ENCODE data around the gene PRPSAP1. TPM values are rescaled to one million over a fixed set of nuclear protein-coding genes. Genes with fewer than 3 reads are reported as not detected.

Gene PRPSAP1
- total and polyA plus RNA-seq, 2 of the 8 experiments (the other 6 are each of a cell fraction or from before 2014, with no cell fraction given), result 32.0 to 54.2 TPM

GRCh38 chr17:76318586-76318985, 35.1 kb downstream of the PRPSAP1 start:
- H4K8ac ChIP-seq (ENCODE audit: extremely low read depth, insufficient read depth, low read length), result no peak overlapping the region
- no peaks in the 10 kb centered on the region for H3K27me3 ChIP-seq (replicated peaks in 1 of 4; ENCODE audit: control insufficient read depth in 3 of 4, extremely low read depth in 1 of 4, insufficient read depth in 3 of 4, low read length in 3 of 4)
- ChIA-PET CTCF (ENCODE audit: partially characterized antibody) (interaction anchor here (1.3 to 2.2 kb wide), 2 partner anchors 79 to 228 kb away, joined by 3 to 12 read pairs; no protein-coding TSS in a partner anchor), POLR2A (ENCODE audit: partially characterized antibody) (no interaction called here)
- H3K23me2 ChIP-seq (ENCODE audit: low read depth, low read length), result no peaks in the 10 kb centered on the region
- no peaks in the 10 kb centered on the region for H3K4me1 ChIP-seq (replicated peaks in 1 of 4; ENCODE audit: control insufficient read depth in 3 of 4, insufficient read depth in 4 of 4, low read length in 3 of 4)
- no peak overlapping the region for H3K27ac ChIP-seq (ENCODE audit: low read depth, low read length)
- H2BK5ac ChIP-seq (ENCODE audit: low read depth, low read length), result no peak overlapping the region
- no peak overlapping the region for H3K23ac ChIP-seq (ENCODE audit: insufficient read length)
- no peak overlapping the region for H3K56ac ChIP-seq (replicated peaks; ENCODE audit: insufficient read length, low read depth, low read length)
- no peak overlapping the region for H3K18ac ChIP-seq (ENCODE audit: extremely low read depth, low read length)
- H2BK12ac ChIP-seq (ENCODE audit: low read depth, low read length), result no peak overlapping the region
- H3K4ac ChIP-seq (replicated peaks; ENCODE audit: insufficient read length, low read depth, low read length), result no peak overlapping the region
- H2BK15ac ChIP-seq (ENCODE audit: low read length), result no peak overlapping the region
- H2BK120ac ChIP-seq (replicated peaks; ENCODE audit: low read depth, low read length), result no peak overlapping the region
- no peaks in the 10 kb centered on the region for H3K79me2 ChIP-seq (ENCODE audit: control insufficient read depth in 1 of 2, insufficient read depth in 2 of 2, low read length in 2 of 2)
- no peak overlapping the region for H2AK5ac ChIP-seq (ENCODE audit: low read depth, low read length)
- no peak overlapping the region for H4K5ac ChIP-seq (ENCODE audit: insufficient read length, low read depth, low read length)
- H4K20me1 ChIP-seq (replicated peaks in 1 of 2; ENCODE audit: control insufficient read depth in 1 of 2, insufficient read depth in 2 of 2, low read length in 2 of 2), result no peaks in the 10 kb centered on the region
- no peak overlapping the region for H3K9ac ChIP-seq (replicated peaks in 1 of 4; ENCODE audit: extremely low read depth in 1 of 4, low read depth in 3 of 4, low read length in 3 of 4)
- no peak overlapping the region for H2BK20ac ChIP-seq (ENCODE audit: low read length)
- peaks cover 2% of the 10 kb centered on the region; the same call in 1 of the 2 replicates for H3K79me1 ChIP-seq (ENCODE audit: low read depth, low read length)
- no peak overlapping the region for H3K4me2 ChIP-seq (ENCODE audit: insufficient read depth in 1 of 2, low read depth in 2 of 2, low read length in 2 of 2)
- no peak overlapping the region for H3K14ac ChIP-seq (ENCODE audit: insufficient read length)
- peaks cover 3 to 10% (median 4%) of the 10 kb centered on the region in 4 experiments; a peak in 5 of 8 replicates for H3K36me3 ChIP-seq (ENCODE audit: control insufficient read depth in 2 of 4, insufficient read depth in 4 of 4, low read length in 3 of 4)
- no peak overlapping the region for H2AFZ ChIP-seq (ENCODE audit: low read length)
- FAIRE-seq, result no peak
- no peak overlapping the region for H3K4me3 ChIP-seq (ENCODE audit: extremely low read depth in 1 of 4, insufficient read depth in 2 of 4, low read depth in 3 of 4, low read length in 4 of 4)
- 90% methylated on average over 3 of the region's 3 CpGs; no CpG with 5 or more reads in 1 of the 2 experiments for WGBS, 2 experiments (ENCODE audit: extremely low coverage in 1 of 2, insufficient coverage in 1 of 2, insufficient read length in 1 of 2, insufficient replicate concordance in 2 of 2, low coverage in 1 of 2, low lambda C conversion rate in 2 of 2, missing lambda C conversion rate in 1 of 2)
- H4K91ac ChIP-seq (replicated peaks; ENCODE audit: insufficient read length, low read length), result no peak overlapping the region
- DNase-seq (ENCODE audit: low read depth in 1 of 2, low spot score in 2 of 2), result no peak
- H3K9me3 ChIP-seq (ENCODE audit: insufficient read depth in 2 of 2, low read depth in 1 of 2, low read length in 1 of 2), result no peaks in the 10 kb centered on the region
- no peak for TF ChIP-seq JUN (IDR thresholded peaks at IDR 0.05; ENCODE audit: low read depth, low read length)
- TF ChIP-seq JUND (IDR thresholded peaks at IDR 0.05; ENCODE audit: low read length), result no peak
- TF ChIP-seq HDAC2 (IDR thresholded peaks at IDR 0.05; ENCODE audit: borderline replicate concordance in 1 of 2, low read depth in 2 of 2, low read length in 2 of 2), result no peak
- TF ChIP-seq, protein P1, sequence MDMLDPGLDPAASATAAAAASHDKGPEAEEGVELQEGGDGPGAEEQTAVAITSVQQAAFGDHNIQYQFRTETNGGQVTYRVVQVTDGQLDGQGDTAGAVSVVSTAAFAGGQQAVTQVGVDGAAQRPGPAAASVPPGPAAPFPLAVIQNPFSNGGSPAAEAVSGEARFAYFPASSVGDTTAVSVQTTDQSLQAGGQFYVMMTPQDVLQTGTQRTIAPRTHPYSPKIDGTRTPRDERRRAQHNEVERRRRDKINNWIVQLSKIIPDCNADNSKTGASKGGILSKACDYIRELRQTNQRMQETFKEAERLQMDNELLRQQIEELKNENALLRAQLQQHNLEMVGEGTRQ (IDR thresholded peaks at IDR 0.05; ENCODE audit: low read length), result no peak
- TF ChIP-seq KDM4A (IDR thresholded peaks at IDR 0.05; ENCODE audit: low read depth, low read length, severe bottlenecking), result no peak
- no peak for TF ChIP-seq ASH2L (IDR thresholded peaks at IDR 0.05; ENCODE audit: low read length)
- TF ChIP-seq, protein P2, sequence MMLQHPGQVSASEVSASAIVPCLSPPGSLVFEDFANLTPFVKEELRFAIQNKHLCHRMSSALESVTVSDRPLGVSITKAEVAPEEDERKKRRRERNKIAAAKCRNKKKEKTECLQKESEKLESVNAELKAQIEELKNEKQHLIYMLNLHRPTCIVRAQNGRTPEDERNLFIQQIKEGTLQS (IDR thresholded peaks at IDR 0.05; ENCODE audit: insufficient read depth, low read depth, low read length), result no peak
- no peak for TF ChIP-seq SP4 (IDR thresholded peaks at IDR 0.05; ENCODE audit: low read length)
- no peak for TF ChIP-seq KDM5A (IDR thresholded peaks at IDR 0.05; ENCODE audit: low read length)
- TF ChIP-seq CEBPB (IDR thresholded peaks at IDR 0.05; ENCODE audit: low read depth, low read length), result no peak
- TF ChIP-seq FOSL1 (IDR thresholded peaks at IDR 0.05; ENCODE audit: insufficient read depth, low read depth, low read length), result no peak
- no peak for TF ChIP-seq SAP30 (IDR thresholded peaks at IDR 0.05; ENCODE audit: insufficient read depth, insufficient replicate concordance, low read length)
- no peak for TF ChIP-seq HDAC6 (IDR thresholded peaks at IDR 0.05; ENCODE audit: low read depth, low read length)
